ENCODE results near the gene TRMT1.

TRMT1 gene

DNA sequence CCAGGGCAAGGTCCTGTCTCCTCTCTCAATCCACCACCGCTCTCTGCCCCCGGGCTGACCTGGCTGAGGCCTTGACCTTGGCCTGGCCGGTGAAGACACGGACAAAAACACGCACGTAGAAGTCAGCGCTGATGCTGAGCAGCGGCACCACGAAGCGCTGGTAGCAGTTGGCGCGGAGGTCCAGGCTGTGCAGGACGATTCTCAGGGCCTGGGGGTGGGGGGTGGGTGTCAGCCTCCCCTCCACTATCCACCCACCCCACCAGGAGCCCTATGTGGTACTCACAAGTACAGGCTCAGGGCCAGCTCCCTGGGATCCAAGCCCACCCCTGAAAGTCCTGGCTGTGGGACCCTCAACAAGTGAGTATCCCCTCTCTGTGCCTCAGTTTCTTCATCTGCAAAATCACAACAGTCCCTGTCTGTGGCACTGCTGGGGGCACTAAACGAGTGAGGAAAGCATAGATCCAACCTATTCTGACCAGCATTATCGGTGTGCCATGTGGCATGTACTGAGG lies 6.4 kb downstream of the TRMT1 start:
- TF ChIP-seq, protein P1, sequence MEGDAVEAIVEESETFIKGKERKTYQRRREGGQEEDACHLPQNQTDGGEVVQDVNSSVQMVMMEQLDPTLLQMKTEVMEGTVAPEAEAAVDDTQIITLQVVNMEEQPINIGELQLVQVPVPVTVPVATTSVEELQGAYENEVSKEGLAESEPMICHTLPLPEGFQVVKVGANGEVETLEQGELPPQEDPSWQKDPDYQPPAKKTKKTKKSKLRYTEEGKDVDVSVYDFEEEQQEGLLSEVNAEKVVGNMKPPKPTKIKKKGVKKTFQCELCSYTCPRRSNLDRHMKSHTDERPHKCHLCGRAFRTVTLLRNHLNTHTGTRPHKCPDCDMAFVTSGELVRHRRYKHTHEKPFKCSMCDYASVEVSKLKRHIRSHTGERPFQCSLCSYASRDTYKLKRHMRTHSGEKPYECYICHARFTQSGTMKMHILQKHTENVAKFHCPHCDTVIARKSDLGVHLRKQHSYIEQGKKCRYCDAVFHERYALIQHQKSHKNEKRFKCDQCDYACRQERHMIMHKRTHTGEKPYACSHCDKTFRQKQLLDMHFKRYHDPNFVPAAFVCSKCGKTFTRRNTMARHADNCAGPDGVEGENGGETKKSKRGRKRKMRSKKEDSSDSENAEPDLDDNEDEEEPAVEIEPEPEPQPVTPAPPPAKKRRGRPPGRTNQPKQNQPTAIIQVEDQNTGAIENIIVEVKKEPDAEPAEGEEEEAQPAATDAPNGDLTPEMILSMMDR (conservative IDR thresholded peaks at IDR 0.05) = no peak
- TF ChIP-seq ZFX (IDR thresholded peaks at IDR 0.05) = no peak
- no peak overlapping the region for H3K27ac ChIP-seq

DNA sequence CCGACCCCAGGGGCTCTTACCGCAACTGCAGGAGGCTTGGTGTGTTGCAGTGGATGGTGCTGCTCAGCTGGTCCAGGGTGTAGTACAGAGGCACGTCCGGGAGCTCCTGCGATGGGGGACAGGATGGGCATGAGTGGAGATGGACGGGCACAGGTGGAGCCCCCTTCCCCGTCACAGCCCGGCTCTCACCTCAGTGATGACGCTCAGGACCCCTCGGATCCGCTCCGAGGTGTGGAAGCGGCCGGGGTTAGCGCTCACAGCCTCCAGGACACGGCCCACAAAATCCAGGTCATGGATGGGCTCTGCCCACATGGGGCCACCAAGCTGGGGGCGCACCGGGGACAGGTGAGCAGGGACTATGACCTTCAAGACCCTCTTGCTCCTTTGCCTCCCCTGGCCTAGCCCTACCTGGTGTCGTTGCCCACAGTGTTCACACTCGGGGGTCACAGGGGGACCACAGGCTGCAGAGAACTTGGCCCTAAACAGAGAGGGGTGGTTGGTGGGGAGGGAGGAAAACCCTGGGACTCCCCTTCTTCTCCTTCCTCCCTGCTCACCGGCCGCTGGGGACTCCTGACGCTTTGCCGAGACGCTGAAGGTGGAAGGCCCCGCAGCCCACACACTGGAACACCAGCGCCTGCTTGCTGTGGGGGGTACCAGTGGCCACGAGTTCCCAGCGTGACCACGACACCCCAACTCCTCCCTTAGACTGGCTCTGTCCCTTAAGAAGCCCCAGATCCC lies 7.0 kb downstream of the TRMT1 start:
- no peak overlapping the region for H3K27ac ChIP-seq
- TF ChIP-seq, protein P1 (conservative IDR thresholded peaks at IDR 0.05) = no peak
- TF ChIP-seq ZFX (IDR thresholded peaks at IDR 0.05) = no peak

DNA sequence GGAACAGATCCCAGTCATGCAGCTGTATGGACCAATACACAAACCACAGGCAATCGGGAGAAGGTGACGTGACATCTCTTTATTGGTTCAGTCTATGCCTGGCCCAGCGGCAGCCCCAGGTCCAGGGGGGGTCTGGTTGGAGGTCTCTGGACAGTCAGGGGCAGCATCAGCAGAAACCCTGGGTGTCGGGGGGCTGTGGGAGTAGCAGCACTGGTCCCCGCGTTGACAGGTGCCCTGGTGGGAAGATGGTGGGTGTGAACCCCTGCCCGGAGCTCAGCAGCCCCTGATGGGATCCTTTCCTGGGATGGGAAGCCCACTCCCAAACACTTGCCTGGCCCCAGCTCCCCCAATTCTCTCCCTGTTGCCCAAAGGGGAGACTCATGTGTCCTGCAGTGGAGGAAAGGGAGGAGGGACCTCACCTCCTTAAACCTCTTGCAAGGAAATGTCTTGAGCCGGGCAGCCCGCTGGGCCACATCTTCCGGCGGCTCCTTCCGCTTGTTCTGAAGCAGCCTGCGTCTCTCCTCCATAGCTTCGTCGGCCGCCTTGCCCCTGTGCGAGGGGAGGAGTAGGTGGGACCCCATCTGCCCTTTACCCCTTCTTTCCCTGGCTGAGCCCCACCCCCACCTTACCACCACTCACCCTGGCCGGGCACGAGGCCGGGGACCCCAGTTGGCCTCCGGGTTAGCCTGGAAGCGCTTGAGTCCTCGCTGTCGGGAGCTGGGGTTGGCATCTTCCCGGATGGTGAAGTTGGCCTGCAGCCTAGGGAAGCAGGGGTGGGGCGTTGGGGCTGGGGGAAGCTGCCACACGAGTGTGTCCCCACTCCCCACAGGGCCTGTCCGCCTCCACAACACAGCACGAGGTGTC lies 11.5 kb downstream of the TRMT1 start:
- no peak overlapping the region for H3K27ac ChIP-seq
- TF ChIP-seq, protein P1 (conservative IDR thresholded peaks at IDR 0.05) = no peak; the same call in 1 of the 2 replicates
- no peak for TF ChIP-seq ZFX (IDR thresholded peaks at IDR 0.05)

DNA sequence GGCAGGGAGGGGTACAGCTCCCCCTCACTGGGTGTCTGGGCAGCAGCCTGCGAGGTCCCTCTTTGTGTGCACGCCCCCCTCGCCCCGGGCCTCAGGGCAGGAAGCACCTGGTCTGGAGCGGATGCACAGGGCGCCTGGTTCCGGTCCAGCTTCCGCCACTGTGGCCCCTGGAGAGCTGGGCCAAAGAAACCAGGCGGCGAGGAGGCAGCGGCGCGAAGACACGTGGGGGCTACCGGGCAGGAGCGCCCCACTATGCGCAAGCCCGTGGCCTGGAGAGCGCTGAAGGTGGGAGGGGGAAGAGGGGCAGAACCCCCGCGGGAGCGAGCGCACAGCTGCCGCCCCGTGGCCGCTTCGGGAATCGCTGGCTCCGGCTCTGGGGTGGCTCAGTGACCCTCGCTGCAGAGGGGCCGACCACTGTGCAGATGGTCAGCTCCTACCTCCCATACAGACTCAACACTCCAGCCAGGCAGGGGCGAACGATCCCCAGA lies 12.1 kb downstream of the TRMT1 start:
- no peak overlapping the region for H3K27ac ChIP-seq
- TF ChIP-seq, protein P1 (conservative IDR thresholded peaks at IDR 0.05) = no peak; the same call in 1 of the 2 replicates
- no peak for TF ChIP-seq ZFX (IDR thresholded peaks at IDR 0.05)

DNA sequence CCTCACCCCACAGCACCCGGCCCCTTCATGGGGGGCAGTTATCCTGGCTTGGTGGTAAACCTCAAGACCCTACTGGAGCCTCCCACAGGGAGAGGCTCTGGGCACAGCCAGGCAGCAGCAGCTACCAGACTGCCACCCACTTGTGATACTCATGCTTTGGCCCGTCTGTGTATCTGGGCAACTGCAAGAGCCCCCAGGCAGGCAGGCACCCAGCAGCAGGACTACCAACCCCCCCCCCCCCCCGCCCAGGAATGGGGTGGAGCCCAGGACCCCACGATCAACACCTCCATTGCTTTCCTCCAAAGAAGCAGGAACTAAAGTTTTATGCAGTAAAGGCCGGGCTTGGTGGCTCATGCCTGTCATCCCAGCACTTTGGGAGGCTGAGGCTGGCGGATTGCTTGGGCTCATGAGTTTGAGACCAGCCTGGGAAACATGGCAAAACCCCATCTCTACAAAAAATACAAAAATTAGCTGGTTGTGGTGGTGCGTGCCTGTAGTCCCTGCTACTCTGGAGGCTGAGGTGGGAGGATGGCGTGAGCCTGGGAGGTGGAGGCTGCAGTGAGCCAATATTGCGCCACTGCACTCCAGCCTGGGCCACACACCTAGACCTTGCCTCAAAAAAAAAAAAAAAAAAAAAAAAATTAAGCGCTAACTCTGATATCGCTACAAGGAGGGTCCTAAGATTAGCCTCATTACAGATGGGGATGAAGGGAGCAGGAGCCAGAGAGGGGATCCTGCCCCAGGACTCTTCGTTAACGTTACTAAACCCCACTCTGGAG lies 12.8 kb downstream of the TRMT1 start:
- TF ChIP-seq, protein P1 (conservative IDR thresholded peaks at IDR 0.05) = no peak
- TF ChIP-seq ZFX (IDR thresholded peaks at IDR 0.05) = no peak
- no peak overlapping the region for H3K27ac ChIP-seq

DNA sequence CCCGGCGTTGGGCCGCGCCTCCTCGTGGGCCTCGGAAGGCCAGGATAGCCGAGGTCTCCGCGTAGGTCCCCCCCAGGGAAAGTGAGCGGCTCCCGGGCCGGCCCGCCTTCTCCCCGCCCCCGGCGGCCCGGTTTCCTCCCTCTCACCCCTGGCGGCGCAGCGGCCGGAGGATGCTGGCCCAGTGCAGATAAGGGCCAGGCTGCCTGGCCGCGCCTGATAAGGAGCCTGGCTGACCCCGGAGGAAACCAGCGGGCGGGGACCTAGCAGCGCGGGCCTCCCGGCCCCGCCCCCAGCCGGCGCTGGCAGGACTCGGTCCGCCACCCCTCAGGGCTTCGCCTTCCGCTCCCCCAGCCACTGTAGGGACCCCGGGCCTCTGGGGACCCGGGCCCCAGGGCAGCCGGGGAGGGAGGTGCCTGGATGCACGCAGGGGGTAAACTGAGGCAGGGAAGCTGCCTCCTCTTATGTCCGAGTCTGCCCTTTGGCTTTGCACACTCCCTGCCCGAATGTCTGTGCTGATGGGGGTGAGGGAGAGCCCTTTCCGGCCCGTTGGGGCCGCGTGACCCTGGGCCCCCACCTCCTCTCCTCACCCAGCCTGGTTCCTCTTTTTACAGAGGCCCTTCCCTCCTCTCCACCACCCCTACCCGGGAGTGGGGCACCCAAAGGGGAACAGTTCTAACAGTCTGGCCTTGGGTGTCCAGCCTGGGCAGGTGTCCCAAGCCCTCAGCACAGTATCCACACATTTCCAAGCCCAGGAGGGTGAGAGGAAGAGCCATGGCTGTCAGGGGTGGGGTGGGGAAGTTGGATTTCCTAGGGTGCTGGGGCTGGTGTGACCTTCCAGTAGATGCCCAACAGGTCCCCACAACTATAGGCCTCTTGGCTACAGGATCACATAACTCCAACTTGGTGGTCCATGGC lies 13.6 kb downstream of the TRMT1 start, which contains the start of gene LYL1:
LYL1 (minus strand) TSS at position 193 of the 915 bp plus-strand sequence. CDS start 1,687 bp downstream, outside the sequence.
- TF ChIP-seq, protein P1 (conservative IDR thresholded peaks at IDR 0.05) = no peak
- TF ChIP-seq ZFX (IDR thresholded peaks at IDR 0.05) = no peak
- H3K27ac ChIP-seq = no peak within 1 kb of the TSS

All from C4-2B (cell line).